Tibial nerve (tissue), 4 donors: ENCODE results near the gene FAM111A.

Experiments
- EP300 ChIP-seq, 2 donors: sonication (generic); formaldehyde crosslinking; IDR thresholded peaks; one replicate each; pipeline ENCODE4 v1.6.1; 2017; ENCODE audit warnings: antibody characterized with exemption in 2 of 2, mild to moderate bottlenecking in 1 of 2
- POLR2A ChIP-seq, 2 donors: fragments of 450-650 bp; IDR thresholded peaks; one replicate each; pipeline ENCODE4 v1.6.1; 2017; ENCODE audit warnings: antibody characterized with exemption in 2 of 2, mild to moderate bottlenecking in 2 of 2, moderate library complexity in 2 of 2
- TF ChIP-seq, protein P1 (sequence below), 5 experiments: fragments of 200-600 bp in 3 of 5; fragments of 450-650 bp in 2 of 5; sonication (generic) in 3 of 5; IDR thresholded peaks; one replicate each; pipeline ENCODE4 v1.5.1; 2016 to 2019; ENCODE audit warnings: antibody characterized with exemption in 5 of 5, mild to moderate bottlenecking in 3 of 5, moderate library complexity in 2 of 5

- TF ChIP-seq EP300 (IDR thresholded peaks at IDR 0.05): no peak
- TF ChIP-seq, protein P1, sequence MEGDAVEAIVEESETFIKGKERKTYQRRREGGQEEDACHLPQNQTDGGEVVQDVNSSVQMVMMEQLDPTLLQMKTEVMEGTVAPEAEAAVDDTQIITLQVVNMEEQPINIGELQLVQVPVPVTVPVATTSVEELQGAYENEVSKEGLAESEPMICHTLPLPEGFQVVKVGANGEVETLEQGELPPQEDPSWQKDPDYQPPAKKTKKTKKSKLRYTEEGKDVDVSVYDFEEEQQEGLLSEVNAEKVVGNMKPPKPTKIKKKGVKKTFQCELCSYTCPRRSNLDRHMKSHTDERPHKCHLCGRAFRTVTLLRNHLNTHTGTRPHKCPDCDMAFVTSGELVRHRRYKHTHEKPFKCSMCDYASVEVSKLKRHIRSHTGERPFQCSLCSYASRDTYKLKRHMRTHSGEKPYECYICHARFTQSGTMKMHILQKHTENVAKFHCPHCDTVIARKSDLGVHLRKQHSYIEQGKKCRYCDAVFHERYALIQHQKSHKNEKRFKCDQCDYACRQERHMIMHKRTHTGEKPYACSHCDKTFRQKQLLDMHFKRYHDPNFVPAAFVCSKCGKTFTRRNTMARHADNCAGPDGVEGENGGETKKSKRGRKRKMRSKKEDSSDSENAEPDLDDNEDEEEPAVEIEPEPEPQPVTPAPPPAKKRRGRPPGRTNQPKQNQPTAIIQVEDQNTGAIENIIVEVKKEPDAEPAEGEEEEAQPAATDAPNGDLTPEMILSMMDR (IDR thresholded peaks at IDR 0.05): no peak
- no peak for TF ChIP-seq POLR2A (IDR thresholded peaks at IDR 0.05)
Measured at GRCh38 chr11:59191890-59192289, 49.2 kb downstream of the FAM111A start.
